ENCODE data around the gene ZNF778.

Gene ZNF778

GRCh38 chr16:89278441-89279240 is 61.1 kb downstream of the ZNF778 start:
- FAIRE-seq: no peak

DNA sequence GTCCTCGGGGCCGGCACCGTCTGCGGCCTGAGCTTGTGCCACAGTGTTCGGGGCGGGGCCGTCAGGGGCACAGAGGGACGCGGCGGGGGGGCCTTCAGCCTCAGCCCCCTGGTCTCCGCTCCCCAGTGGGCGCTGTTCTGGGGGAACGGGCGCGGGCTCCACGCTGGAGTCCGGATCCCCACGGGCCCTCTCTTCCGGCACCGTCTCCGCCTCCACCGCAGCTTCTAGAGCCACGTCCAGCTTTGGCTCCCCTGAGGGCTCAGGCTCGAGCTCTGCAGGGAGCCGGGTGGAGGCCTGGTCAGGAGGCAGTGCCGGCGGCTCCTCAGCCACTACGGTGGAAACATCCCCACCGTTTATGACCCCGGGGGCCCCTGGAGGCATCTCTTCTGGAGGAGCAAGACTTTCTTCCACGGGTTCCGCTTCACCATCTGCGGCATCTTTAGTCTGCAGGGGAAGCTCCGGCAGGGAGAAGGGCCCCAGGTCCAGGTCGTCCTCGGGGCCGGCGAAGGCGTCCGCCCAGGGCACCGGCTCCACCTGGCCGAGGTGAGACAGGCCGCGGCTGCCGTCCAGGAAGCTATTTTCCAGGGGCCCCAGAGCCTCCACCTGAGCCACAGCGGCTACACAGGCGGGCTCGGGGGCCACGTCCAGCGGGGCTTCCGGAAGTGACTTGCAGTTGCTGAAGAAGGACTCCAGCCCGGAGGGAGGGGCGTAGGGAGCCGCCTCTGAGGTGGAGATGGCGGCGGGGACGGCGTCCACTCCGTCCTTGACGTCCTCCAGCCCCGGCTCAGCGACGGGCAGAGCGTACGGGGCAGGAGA is 62.4 kb downstream of the ZNF778 start:
- FAIRE-seq: no peak

DNA sequence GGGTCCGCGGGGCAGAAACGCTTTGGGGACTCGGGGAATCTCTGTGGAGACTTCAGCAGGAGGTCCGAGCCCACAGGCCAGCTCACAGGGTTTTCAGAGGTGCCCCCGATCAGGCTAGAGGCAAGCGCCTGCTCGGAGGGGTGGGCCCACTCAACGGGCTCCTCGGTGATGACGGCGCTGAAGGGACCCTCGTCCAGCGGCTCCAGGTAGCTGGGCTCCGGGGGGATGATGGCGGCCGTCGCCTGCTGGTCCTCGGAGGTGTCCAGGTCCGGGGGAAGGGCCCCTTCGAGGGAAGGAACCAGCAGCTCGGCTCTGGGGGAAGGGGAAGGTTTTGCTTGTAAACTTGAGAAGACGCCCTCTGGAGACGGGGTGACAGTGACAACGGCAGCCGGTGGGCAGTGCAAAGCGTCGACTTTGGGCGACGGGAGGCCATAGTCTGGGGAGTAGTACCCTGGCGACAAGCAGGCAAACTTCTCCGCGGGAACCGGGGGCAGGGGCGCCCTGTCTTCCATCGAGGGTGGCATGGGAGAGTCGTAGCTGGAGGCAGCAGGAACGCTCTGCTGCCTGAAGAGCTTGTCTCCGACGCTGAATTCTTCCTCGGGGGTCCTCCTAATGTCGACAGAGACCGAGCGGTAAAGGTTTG is 63.2 kb downstream of the ZNF778 start:
- FAIRE-seq: no peak

GRCh38 chr16:89281189-89281577 is 63.7 kb downstream of the ZNF778 start:
- no peak for FAIRE-seq

DNA sequence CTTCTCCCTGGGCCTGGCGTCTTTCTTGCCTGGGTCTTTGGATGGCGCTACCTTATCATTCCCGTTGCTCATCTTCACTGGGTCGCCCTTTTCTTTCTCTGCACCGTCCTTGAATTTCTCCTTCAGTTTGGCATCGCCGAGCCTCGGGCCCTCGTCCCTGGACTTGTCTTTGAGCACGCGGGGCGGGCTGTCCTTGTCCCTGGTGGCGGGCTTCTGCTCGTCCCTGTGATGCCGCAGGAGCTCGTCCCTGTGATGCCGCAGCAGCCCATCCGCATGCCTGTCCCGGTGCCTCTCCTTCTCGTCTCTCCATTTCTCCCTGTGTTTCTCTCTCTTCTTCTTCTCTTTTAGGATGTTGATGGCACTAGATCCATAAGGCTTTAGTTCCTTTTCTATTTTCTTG is 64.3 kb downstream of the ZNF778 start:
- no peak for FAIRE-seq

DNA sequence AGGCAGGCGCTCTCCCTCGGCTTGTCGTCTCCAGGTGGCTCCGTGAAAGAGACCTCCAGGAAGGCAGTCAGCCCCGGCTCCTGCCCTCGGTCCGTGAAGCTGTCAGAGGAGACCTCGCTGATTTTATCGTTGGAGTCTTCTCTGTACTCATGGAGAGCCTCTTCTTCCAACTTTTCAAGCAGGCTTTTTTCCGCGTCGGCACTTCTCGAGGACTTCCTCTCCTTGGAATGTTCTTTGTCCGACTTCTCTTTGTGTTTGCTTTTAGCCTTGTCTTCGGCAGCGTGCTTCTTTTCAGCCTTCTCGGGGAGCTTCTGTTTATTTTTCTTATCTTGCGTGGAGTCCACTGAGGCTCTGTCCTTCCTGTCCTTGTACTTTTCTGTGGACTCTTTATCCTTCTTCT is 65.0 kb downstream of the ZNF778 start:
- no peak for FAIRE-seq

DNA sequence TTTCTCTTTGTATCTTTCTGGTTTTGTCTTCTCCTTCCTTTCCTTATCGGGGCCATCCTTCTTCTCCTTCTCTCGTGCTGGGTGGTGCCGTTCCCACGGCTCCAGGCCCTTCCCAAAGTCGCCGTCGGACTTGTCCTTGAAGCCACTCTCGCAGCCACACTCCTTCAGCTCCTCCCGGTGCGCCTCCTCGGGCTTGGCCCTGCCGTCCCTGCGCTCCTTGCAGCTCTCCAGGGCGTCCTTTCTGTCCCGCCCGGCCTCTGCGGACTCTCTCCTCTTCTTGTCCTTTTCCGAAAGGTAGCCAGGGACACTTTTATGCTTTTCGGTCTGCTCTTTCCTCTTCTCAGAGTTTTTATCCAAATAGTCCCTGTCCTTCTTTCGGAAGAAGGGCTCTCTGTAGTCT is 65.9 kb downstream of the ZNF778 start:
- FAIRE-seq: no peak

- FAIRE-seq: no peak
Measured at GRCh38 chr16:89285381-89285780, 67.9 kb downstream of the ZNF778 start.

- FAIRE-seq: no peak
Measured at GRCh38 chr16:89286096-89286495, 68.6 kb downstream of the ZNF778 start.
